GM12878 (cell line): ENCODE results near the gene TUBA3E.
"Not testable (repeated sequence)": the region's sequence is repeated elsewhere in the genome, so short reads cannot be mapped to it uniquely, and the experiment has no call there.

Experiments used
- KDM1A ChIP-seq: fragments of 200-600 bp; sonication (generic); IDR thresholded peaks from 2 replicates; pipeline ENCODE4 v1.6.1; 2016; ENCODE audit warnings: borderline replicate concordance
- SRF ChIP-seq, 2 experiments: IDR thresholded peaks; 2 replicates each; pipeline ENCODE4 v1.6.1; 2011; ENCODE audit warnings: low read depth in 2 of 2, low read length in 2 of 2, mild to moderate bottlenecking in 1 of 2, moderate library complexity in 1 of 2
- ZNF274 ChIP-seq: IDR thresholded peaks from one replicate; pipeline ENCODE4 v1.8.0; 2011; ENCODE audit not compliant: insufficient read length, insufficient read depth

- TF ChIP-seq SRF (IDR thresholded peaks at IDR 0.05; ENCODE audit: low read depth in 2 of 2, low read length in 2 of 2), result peak in 1 of 2 experiments; percentile 37; a peak in 1 of 4 replicates
- TF ChIP-seq ZNF274, KDM1A: not testable (repeated sequence)
Observed at GRCh38 chr2:130181880-130182682, 16.2 kb downstream of the TUBA3E start, which contains the start of gene MZT2B.
